ENCODE results near the gene NCOA3. TPM values are rescaled to one million over a fixed set of nuclear protein-coding genes. Genes with fewer than 3 reads are reported as not detected.

Gene NCOA3
- total RNA-seq, 1 experiment from 2014 or later, result 25.9 TPM

DNA sequence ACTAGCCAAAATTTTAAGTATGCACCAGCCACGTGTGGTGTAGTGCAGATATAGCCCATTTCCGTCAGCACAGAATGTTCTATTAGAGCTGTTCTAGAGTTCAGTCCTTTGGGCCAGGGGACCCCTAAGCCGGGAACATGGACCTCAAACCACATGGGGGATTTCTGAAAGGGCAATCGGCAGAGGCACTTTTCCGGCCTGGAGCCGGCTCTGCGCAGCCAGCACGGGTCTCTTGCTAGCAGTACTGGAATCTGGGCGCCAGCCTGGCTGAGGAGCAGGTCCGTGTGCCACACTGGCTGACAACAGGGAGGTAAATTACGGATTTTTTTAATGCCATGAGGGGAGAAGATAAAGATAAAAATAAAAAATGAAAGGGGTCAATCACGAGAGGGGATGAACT is 163.1 kb downstream of the NCOA3 start (continued):
- TF ChIP-seq, protein P1, sequence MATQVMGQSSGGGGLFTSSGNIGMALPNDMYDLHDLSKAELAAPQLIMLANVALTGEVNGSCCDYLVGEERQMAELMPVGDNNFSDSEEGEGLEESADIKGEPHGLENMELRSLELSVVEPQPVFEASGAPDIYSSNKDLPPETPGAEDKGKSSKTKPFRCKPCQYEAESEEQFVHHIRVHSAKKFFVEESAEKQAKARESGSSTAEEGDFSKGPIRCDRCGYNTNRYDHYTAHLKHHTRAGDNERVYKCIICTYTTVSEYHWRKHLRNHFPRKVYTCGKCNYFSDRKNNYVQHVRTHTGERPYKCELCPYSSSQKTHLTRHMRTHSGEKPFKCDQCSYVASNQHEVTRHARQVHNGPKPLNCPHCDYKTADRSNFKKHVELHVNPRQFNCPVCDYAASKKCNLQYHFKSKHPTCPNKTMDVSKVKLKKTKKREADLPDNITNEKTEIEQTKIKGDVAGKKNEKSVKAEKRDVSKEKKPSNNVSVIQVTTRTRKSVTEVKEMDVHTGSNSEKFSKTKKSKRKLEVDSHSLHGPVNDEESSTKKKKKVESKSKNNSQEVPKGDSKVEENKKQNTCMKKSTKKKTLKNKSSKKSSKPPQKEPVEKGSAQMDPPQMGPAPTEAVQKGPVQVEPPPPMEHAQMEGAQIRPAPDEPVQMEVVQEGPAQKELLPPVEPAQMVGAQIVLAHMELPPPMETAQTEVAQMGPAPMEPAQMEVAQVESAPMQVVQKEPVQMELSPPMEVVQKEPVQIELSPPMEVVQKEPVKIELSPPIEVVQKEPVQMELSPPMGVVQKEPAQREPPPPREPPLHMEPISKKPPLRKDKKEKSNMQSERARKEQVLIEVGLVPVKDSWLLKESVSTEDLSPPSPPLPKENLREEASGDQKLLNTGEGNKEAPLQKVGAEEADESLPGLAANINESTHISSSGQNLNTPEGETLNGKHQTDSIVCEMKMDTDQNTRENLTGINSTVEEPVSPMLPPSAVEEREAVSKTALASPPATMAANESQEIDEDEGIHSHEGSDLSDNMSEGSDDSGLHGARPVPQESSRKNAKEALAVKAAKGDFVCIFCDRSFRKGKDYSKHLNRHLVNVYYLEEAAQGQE (IDR thresholded peaks at IDR 0.05; ENCODE audit: low read depth), result no peak
- TF ChIP-seq ZNF274 (IDR thresholded peaks at IDR 0.05; ENCODE audit: low read depth, low read length), result no peak
- TF ChIP-seq CBX3 (IDR thresholded peaks at IDR 0.05; ENCODE audit: low read depth), result no peak
- TF ChIP-seq SP1 (IDR thresholded peaks at IDR 0.05; ENCODE audit: low read depth), result no peak
- no peak for TF ChIP-seq SIN3A (IDR thresholded peaks at IDR 0.05; ENCODE audit: low read depth)
- TF ChIP-seq CEBPB (IDR thresholded peaks at IDR 0.05; ENCODE audit: low read depth), result no peak

DNA sequence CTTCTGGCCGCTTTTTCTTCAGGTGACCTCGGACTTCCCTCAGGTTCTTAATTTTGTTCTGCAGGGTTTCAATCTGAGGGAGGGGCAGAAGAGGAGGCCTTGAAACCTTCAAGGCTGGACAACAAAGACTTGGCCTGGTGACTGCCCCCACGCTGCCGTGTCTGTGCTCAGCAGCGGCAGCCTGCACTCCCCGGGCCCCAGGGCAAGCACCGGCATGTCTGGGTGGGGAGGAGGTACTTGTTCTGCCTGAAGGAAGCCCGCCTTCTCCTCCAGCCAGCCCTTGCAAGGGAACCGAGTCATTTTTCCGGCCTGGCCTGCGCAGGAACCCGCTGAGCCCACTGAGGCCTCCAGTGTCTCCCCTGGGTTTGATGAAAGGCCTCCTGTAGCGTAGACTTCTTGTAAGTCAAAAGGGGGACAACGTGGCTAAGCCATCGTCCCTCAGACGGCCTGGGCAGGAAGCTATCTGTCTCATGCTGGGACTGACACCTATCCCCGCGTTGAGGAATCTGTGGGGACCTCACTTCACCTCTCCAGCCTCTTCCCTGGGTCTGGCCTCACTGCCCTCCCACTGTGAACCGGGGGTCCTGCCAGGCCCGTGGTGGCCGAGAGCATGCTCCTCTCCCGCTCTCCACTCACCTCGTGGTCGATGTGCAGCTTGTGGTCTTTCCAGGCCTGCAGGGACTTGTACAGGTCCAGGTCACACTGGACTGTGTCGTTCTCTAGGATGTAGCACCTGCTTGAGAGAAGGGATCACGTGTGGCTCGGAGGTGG is 163.7 kb downstream of the NCOA3 start:
- ChIA-PET CTCF (no interaction called here), POLR2A (no interaction called here), RAD21 (ENCODE audit: low non-redundant PET in 1 of 2, low total read pairs in 2 of 2, uncharacterized antibody in 2 of 2, unreplicated experiment in 2 of 2) (no interaction called here)
- Histone ChIP-seq H3K9me3 (ENCODE audit: control insufficient read depth in 1 of 2, insufficient read depth in 1 of 2, low read depth in 1 of 2, low read length in 2 of 2) (no peaks in the 10 kb centered on the region), H3K9ac (ENCODE audit: low read length) (no peak overlapping the region), H4K20me1 (ENCODE audit: insufficient read depth) (no peaks in the 10 kb centered on the region), H3K36me3 (ENCODE audit: control insufficient read depth in 1 of 2, insufficient read depth in 2 of 2, low read length in 2 of 2) (no peaks in the 10 kb centered on the region), H3K79me2 (ENCODE audit: insufficient read depth, low read length) (no peaks in the 10 kb centered on the region), H3K27ac (ENCODE audit: low read depth, low read length) (no peak overlapping the region), H3K4me2 (ENCODE audit: low read length) (no peak overlapping the region), H3K9me2 (ENCODE audit: insufficient read depth) (no peaks in the 10 kb centered on the region), H3K4me1 (ENCODE audit: control insufficient read depth in 1 of 2, insufficient read depth in 2 of 2, low read length in 2 of 2) (peaks cover 0 to 2% of the 10 kb centered on the region in 2 experiments; a peak in 1 of 4 replicates), H3K4me3 (replicated peaks in 1 of 2; ENCODE audit: low read depth in 1 of 2, low read length in 2 of 2) (no peak overlapping the region), H2AFZ (ENCODE audit: low read depth, low read length, poor library complexity, severe bottlenecking) (no peak overlapping the region), H3K27me3 (ENCODE audit: insufficient read depth, low read length) (no peaks in the 10 kb centered on the region)
- intact Hi-C loops (cut with micrococcal nuclease), result loop anchor here (10.0 kb wide), 1 partner anchor 629 kb away; no protein-coding TSS in a partner anchor
- BruUV-seq (replicated peaks), result no TSS peak
- TF ChIP-seq ZFX (IDR thresholded peaks at IDR 0.05), result no peak
- no peak for TF ChIP-seq FOSL1 (IDR thresholded peaks at IDR 0.05; ENCODE audit: low read depth)
- no peak for TF ChIP-seq EZH2 (IDR thresholded peaks at IDR 0.05)
- no peak for TF ChIP-seq SP1 (IDR thresholded peaks at IDR 0.05; ENCODE audit: low read depth)
- no peak for TF ChIP-seq TCF7L2 (IDR thresholded peaks at IDR 0.05; ENCODE audit: borderline replicate concordance, extremely low read depth, insufficient read depth, insufficient read length)
- no peak for TF ChIP-seq ELF1 (IDR thresholded peaks at IDR 0.05; ENCODE audit: borderline replicate concordance, low read depth)
- no peak for TF ChIP-seq POLR2AphosphoS5 (IDR thresholded peaks at IDR 0.05; ENCODE audit: low read depth, low read length)
- TF ChIP-seq JUND (IDR thresholded peaks at IDR 0.05), result no peak
- TF ChIP-seq, protein P2, sequence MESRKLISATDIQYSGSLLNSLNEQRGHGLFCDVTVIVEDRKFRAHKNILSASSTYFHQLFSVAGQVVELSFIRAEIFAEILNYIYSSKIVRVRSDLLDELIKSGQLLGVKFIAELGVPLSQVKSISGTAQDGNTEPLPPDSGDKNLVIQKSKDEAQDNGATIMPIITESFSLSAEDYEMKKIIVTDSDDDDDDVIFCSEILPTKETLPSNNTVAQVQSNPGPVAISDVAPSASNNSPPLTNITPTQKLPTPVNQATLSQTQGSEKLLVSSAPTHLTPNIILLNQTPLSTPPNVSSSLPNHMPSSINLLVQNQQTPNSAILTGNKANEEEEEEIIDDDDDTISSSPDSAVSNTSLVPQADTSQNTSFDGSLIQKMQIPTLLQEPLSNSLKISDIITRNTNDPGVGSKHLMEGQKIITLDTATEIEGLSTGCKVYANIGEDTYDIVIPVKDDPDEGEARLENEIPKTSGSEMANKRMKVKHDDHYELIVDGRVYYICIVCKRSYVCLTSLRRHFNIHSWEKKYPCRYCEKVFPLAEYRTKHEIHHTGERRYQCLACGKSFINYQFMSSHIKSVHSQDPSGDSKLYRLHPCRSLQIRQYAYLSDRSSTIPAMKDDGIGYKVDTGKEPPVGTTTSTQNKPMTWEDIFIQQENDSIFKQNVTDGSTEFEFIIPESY (IDR thresholded peaks at IDR 0.05; ENCODE audit: extremely low read depth, insufficient replicate concordance, low read length), result no peak
- no peak for TF ChIP-seq EZH2phosphoT487 (IDR thresholded peaks at IDR 0.05; ENCODE audit: borderline replicate concordance)
- TF ChIP-seq, protein P3, sequence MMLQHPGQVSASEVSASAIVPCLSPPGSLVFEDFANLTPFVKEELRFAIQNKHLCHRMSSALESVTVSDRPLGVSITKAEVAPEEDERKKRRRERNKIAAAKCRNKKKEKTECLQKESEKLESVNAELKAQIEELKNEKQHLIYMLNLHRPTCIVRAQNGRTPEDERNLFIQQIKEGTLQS (IDR thresholded peaks at IDR 0.05), result no peak
- DNase-seq (ENCODE audit: low read depth, low spot score) (no peak), ATAC-seq (no peak)

All from HCT116 (cell line).